ENCODE data around the gene REEP6.

DNA sequence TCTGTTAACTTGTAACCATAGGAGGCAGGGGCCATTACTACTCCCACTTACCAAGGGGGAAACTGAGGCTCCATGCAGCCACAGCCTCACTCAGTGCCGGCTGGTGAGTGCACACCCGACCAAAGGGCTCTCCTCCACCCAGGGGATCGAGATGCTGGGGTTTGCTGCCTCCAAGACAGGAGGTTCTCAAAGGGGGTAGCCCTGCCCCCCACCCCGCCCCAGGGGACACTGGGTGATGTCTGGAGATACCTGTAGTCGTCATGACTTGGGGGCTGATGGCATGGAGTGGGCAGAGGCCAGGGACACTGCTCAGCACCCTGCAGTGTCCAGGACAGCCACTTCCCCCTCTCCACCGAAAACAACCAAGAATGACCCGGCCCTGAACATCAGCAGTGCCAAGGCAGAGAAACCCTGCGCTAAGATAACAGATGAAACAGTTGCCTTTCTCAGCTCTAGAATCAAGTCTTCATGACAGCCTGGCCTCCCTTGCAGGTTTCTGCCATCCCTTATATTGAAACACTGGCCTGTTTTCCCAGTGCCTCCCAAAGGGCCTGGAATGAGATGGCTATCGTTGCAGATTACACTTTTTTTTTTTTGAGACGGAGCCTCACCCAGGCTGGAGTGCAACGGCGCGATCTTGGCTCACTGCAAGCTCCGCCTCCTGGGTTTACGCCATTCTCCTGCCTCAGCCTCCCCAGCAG, 3.3 kb downstream of the REEP6 start:
- no peak for TF ChIP-seq GATA2 (CRISPR knock-in tag; IDR thresholded peaks at IDR 0.05)
- TF ChIP-seq, protein P1, sequence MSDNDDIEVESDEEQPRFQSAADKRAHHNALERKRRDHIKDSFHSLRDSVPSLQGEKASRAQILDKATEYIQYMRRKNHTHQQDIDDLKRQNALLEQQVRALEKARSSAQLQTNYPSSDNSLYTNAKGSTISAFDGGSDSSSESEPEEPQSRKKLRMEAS (IDR thresholded peaks at IDR 0.05; ENCODE audit: low read depth) = no peak
- no peak for TF ChIP-seq POLR2AphosphoS5 (IDR thresholded peaks at IDR 0.05; ENCODE audit: low read depth, low read length)
- TF ChIP-seq SIN3A (IDR thresholded peaks at IDR 0.05; ENCODE audit: borderline replicate concordance, low read depth, low read length) = no peak
- no peak for TF ChIP-seq EZH2phosphoT487 (IDR thresholded peaks at IDR 0.05; ENCODE audit: borderline replicate concordance, low read depth)
- TF ChIP-seq, protein P2, sequence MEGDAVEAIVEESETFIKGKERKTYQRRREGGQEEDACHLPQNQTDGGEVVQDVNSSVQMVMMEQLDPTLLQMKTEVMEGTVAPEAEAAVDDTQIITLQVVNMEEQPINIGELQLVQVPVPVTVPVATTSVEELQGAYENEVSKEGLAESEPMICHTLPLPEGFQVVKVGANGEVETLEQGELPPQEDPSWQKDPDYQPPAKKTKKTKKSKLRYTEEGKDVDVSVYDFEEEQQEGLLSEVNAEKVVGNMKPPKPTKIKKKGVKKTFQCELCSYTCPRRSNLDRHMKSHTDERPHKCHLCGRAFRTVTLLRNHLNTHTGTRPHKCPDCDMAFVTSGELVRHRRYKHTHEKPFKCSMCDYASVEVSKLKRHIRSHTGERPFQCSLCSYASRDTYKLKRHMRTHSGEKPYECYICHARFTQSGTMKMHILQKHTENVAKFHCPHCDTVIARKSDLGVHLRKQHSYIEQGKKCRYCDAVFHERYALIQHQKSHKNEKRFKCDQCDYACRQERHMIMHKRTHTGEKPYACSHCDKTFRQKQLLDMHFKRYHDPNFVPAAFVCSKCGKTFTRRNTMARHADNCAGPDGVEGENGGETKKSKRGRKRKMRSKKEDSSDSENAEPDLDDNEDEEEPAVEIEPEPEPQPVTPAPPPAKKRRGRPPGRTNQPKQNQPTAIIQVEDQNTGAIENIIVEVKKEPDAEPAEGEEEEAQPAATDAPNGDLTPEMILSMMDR (IDR thresholded peaks at IDR 0.05) = no peak

Data from SK-N-SH (cell line).